ENCODE measurements around the gene TMEM151B. TPM values are rescaled to one million over a fixed set of nuclear protein-coding genes. Genes with fewer than 3 reads are reported as not detected.

The TMEM151B gene
- total and polyA plus RNA-seq, 2 experiments from 2014 or later = 0.30 TPM

DNA sequence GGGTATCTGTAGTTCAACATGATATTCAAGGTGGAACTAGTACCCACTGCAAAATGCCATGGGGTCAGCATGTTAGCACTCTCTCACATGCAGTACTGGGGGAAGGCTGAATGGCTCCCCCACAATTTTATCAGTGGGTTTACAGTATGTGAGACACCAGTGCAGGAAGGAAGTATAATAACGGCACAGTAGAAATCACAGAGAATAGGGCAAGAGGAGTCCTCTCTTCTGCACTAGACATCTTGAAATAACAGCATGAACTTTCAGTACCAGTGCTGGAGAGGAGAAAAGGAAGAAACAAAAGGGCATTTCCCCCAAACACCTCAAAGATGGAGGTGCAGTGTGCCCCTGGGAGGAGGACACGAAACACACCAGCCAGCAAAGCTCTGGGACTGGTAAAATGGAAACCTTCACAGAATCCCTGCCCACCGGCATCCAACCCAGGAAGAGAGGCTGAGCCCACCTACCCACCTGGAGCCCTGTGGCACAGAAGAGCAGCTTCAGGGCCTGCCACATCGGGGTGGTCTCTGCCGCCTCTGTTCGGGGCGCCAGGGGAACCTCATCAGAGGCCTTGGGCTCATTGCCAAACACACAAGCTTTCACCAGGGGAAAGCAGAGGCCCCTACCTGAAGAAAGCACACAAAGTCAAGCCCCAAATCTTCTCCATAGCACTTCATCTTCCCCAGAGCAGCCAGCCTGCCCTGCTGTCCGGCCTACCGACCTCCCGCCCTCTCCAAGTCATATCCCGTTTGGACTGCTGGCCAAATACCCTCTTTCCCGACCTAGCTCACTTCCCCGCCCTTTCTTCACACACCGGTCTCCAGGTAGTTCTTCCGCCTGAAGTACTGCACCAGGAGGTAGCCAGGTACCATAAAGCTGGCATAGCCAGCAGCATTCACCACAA, 14.1 kb upstream of the TMEM151B start:
- Histone ChIP-seq H3K27me3 (no peaks in the 10 kb centered on the region), H3K9me3 (ENCODE audit: low read depth) (no peaks in the 10 kb centered on the region), H4K20me1 (ENCODE audit: insufficient read depth, poor library complexity, severe bottlenecking) (peaks cover 39% of the 10 kb centered on the region), H3K36me3 (replicated peaks; ENCODE audit: insufficient read depth, low read depth) (no peaks in the 10 kb centered on the region), H3K9me2 (replicated peaks; ENCODE audit: insufficient read depth) (no peaks in the 10 kb centered on the region), H2AFZ (peak overlapping the region; percentile 95), H3K4me3 (peak overlapping the region; percentile 100), H3K27ac (peak overlapping the region; percentile 96), H3K79me2 (peaks cover 42% of the 10 kb centered on the region), H3K4me2 (peak overlapping the region; percentile 98), H3K4me1 (ENCODE audit: insufficient read depth) (peaks cover 5% of the 10 kb centered on the region)
- WGBS (ENCODE audit: low lambda C conversion rate, missing lambda C conversion rate) = 24% methylated on average over 15 of the region's 15 CpGs
- TF ChIP-seq, protein P1, sequence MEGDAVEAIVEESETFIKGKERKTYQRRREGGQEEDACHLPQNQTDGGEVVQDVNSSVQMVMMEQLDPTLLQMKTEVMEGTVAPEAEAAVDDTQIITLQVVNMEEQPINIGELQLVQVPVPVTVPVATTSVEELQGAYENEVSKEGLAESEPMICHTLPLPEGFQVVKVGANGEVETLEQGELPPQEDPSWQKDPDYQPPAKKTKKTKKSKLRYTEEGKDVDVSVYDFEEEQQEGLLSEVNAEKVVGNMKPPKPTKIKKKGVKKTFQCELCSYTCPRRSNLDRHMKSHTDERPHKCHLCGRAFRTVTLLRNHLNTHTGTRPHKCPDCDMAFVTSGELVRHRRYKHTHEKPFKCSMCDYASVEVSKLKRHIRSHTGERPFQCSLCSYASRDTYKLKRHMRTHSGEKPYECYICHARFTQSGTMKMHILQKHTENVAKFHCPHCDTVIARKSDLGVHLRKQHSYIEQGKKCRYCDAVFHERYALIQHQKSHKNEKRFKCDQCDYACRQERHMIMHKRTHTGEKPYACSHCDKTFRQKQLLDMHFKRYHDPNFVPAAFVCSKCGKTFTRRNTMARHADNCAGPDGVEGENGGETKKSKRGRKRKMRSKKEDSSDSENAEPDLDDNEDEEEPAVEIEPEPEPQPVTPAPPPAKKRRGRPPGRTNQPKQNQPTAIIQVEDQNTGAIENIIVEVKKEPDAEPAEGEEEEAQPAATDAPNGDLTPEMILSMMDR (IDR thresholded peaks at IDR 0.05; ENCODE audit: poor library complexity) = no peak
- no peak for TF ChIP-seq EZH2 (IDR thresholded peaks at IDR 0.05; ENCODE audit: borderline replicate concordance)
- no peak for TF ChIP-seq EZH2phosphoT487 (IDR thresholded peaks at IDR 0.05; ENCODE audit: low read depth, severe bottlenecking, unreplicated experiment)
- DNase-seq (ENCODE audit: low spot score) = no peak

DNA sequence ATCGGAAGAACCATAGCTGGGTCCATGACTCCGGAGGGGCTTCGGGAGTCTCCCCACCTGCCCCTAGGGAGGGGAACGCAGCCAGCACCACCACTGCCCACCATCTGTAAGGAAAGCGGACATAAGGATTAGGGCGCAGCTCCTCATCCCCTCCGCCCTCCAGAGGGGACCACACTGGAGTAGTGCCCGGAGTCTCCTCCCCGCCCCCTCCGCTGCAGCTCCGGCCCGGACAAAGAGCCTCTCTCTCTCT, 13.6 kb upstream of the TMEM151B start:
- WGBS (ENCODE audit: low lambda C conversion rate, missing lambda C conversion rate) = 2% methylated on average over 8 of the region's 12 CpGs
- TF ChIP-seq EZH2 (IDR thresholded peaks at IDR 0.05; ENCODE audit: borderline replicate concordance) = no peak
- no peak for TF ChIP-seq EZH2phosphoT487 (IDR thresholded peaks at IDR 0.05; ENCODE audit: low read depth, severe bottlenecking, unreplicated experiment)
- TF ChIP-seq, protein P1 (IDR thresholded peaks at IDR 0.05; ENCODE audit: poor library complexity) = no peak
- Histone ChIP-seq H3K9me2 (replicated peaks; ENCODE audit: insufficient read depth) (no peaks in the 10 kb centered on the region), H3K9me3 (ENCODE audit: low read depth) (no peaks in the 10 kb centered on the region), H3K27ac (peak overlapping the region; percentile 96), H3K79me2 (peaks cover 36% of the 10 kb centered on the region), H2AFZ (peak overlapping the region; percentile 95), H3K27me3 (no peaks in the 10 kb centered on the region), H3K36me3 (replicated peaks; ENCODE audit: insufficient read depth, low read depth) (no peaks in the 10 kb centered on the region), H4K20me1 (ENCODE audit: insufficient read depth, poor library complexity, severe bottlenecking) (peaks cover 33% of the 10 kb centered on the region), H3K4me2 (peak overlapping the region; percentile 98), H3K4me1 (ENCODE audit: insufficient read depth) (peaks cover 5% of the 10 kb centered on the region), H3K4me3 (peak overlapping the region; percentile 100)
- no peak for DNase-seq (ENCODE audit: low spot score)

DNA sequence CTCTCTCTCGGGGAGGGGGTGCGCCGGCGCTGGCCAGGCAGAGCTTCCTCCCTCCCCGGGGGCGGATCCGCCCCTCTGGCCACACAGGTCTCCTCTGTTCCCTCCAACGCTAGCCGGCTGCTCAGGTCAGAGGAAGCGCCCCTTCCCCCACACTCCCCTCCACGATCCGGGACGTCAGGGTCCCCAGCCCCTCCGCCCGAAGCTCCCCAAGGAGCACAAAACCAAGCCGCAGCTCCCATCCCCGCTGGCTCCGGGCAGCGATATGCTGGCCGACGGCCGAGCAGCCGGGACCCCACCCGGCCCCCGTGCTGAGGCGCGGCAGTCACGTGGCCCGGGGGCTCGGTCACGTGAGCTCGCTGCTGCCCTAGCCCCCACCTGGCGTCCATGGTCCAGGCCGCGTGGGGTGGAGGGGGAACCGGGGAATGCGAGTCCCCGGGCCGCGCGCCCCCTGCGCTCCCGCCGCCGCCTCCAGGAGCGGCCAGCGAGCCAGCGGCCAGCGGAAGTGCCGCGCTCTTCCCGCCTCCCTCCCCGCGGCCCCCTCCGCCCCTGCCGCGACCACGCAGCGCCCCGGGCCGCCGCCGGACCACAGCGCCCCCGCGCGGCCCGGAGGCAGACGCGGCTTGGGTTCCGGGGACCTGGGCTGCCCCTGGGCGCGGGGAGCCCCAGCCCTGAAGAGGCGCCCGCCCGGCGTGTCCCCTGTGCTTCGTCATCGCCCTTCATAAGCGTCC, 13.1 kb upstream of the TMEM151B start, which contains the start of gene SLC35B2:
SLC35B2 (minus strand) TSS at position 504 of the 728 bp plus-strand sequence; CDS start at position 386, 118 bp downstream.
- H3K36me3 ChIP-seq (replicated peaks; ENCODE audit: insufficient read depth, low read depth) = no peaks in the 10 kb centered on the region
- no peak for TF ChIP-seq EZH2 (IDR thresholded peaks at IDR 0.05; ENCODE audit: borderline replicate concordance)
- TF ChIP-seq, protein P1 (IDR thresholded peaks at IDR 0.05; ENCODE audit: poor library complexity) = peak; percentile 70
- H3K4me1 ChIP-seq (ENCODE audit: insufficient read depth) = peaks cover 5% of the 10 kb centered on the region
- no peaks in the 10 kb centered on the region for H3K27me3 ChIP-seq
- H3K9me2 ChIP-seq (replicated peaks; ENCODE audit: insufficient read depth) = no peaks in the 10 kb centered on the region
- H3K79me2 ChIP-seq = peaks cover 34% of the 10 kb centered on the region
- H3K4me2 ChIP-seq = peak within 1 kb of the TSS; percentile 98
- DNase-seq (ENCODE audit: low spot score) = peak; percentile 89
- H2AFZ ChIP-seq = peak within 1 kb of the TSS; percentile 95
- H3K4me3 ChIP-seq = peak within 1 kb of the TSS; percentile 100
- H3K9me3 ChIP-seq (ENCODE audit: low read depth) = no peaks in the 10 kb centered on the region
- peak within 1 kb of the TSS; percentile 96 for H3K27ac ChIP-seq
- WGBS (ENCODE audit: low lambda C conversion rate, missing lambda C conversion rate) = 1% methylated on average over 29 of the region's 80 CpGs
- peaks cover 28% of the 10 kb centered on the region for H4K20me1 ChIP-seq (ENCODE audit: insufficient read depth, poor library complexity, severe bottlenecking)
